Uterus (tissue), 2 donors: ENCODE measurements around the gene PTRH2.

ENCODE experiments used
- POLR2A ChIP-seq, 2 donors: fragments of 450-650 bp; IDR thresholded peaks; one replicate each; pipeline ENCODE4 v1.6.1; 2016; ENCODE audit warnings: antibody characterized with exemption in 2 of 2, mild to moderate bottlenecking in 1 of 2, moderate library complexity in 1 of 2
- TF ChIP-seq, protein P1 (sequence below), 4 experiments: fragments of 200-600 bp in 2 of 4; fragments of 450-650 bp in 2 of 4; sonication (generic) in 2 of 4; IDR thresholded peaks; one replicate each; pipeline ENCODE4 v1.5.1; 2016 to 2019; ENCODE audit warnings: antibody characterized with exemption in 4 of 4, mild to moderate bottlenecking in 2 of 4, moderate library complexity in 1 of 4

DNA sequence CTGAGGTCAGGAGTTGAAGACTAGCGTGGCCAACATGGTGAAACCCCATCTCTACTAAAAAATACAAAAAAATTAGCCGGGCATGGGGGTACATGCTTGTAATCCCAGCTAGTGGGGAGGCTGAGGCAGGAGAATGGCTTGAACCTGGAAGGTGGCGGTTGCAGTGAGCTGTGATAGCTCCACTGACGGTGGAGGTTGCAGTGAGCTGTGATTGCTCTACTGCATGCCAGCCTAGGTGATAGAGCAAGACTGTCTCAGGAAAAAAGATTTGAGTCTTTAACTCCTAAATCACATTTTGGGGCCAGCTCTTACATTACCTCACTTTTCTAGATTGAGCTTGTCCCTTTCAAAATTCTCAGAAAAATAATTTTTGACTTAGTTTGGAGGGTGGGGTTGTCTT lies 15.4 kb upstream of the PTRH2 start:
- TF ChIP-seq, protein P1, sequence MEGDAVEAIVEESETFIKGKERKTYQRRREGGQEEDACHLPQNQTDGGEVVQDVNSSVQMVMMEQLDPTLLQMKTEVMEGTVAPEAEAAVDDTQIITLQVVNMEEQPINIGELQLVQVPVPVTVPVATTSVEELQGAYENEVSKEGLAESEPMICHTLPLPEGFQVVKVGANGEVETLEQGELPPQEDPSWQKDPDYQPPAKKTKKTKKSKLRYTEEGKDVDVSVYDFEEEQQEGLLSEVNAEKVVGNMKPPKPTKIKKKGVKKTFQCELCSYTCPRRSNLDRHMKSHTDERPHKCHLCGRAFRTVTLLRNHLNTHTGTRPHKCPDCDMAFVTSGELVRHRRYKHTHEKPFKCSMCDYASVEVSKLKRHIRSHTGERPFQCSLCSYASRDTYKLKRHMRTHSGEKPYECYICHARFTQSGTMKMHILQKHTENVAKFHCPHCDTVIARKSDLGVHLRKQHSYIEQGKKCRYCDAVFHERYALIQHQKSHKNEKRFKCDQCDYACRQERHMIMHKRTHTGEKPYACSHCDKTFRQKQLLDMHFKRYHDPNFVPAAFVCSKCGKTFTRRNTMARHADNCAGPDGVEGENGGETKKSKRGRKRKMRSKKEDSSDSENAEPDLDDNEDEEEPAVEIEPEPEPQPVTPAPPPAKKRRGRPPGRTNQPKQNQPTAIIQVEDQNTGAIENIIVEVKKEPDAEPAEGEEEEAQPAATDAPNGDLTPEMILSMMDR (IDR thresholded peaks at IDR 0.05) = no peak
- no peak for TF ChIP-seq POLR2A (IDR thresholded peaks at IDR 0.05)
